Caco-2 (cell line): ENCODE data around the gene DLG3. TPM values are rescaled to one million over a fixed set of nuclear protein-coding genes. Genes with fewer than 3 reads are reported as not detected.

Source experiments
- BruUV-seq: library from RNA; stranded (reverse); fragments of 400-500 nt; replicated peaks from 2 replicates; lab custom pipeline; 2021; lab: Mats Ljungman, UMichigan
- CTCF ChIA-PET: fragments of 300-600 bp; sonication (Branson Sonifier 250); formaldehyde crosslinking; loops from one replicate; lab custom pipeline; 2022; ENCODE audit warnings: antibody characterized with exemption; lab: Charles Lee
- POLR2A ChIA-PET: fragments of 300-600 bp; sonication (Branson Sonifier 250); formaldehyde crosslinking; loops from one replicate; lab custom pipeline; 2022; ENCODE audit warnings: antibody characterized with exemption; lab: Charles Lee
- DNase-seq, 2 experiments: peaks; one replicate each; pipeline versions ENCODE4 v3.0.0 to v3.0.0-alpha.2; 2020 to 2022
- H3K27me3 ChIP-seq: replicated peaks from 2 replicates; pipeline ENCODE4 v1.6.0; 2011; ENCODE audit warnings: low read length; ENCODE audit not compliant: control insufficient read depth, insufficient read depth
- H3K36me3 ChIP-seq: 2 replicates; pipeline ENCODE4 v1.5.1; 2011; ENCODE audit warnings: low read length; ENCODE audit not compliant: control insufficient read depth, insufficient read depth
- H3K4me1 ChIP-seq: fragments of 250-450 bp; sonication (Bioruptor Pico); 2 replicates; pipeline ENCODE4 v1.5.1; 2020; ENCODE audit warnings: mild to moderate bottlenecking
- H3K4me3 ChIP-seq: 2 replicates; pipeline ENCODE4 v1.5.1; 2011; ENCODE audit warnings: low read depth, mild to moderate bottlenecking, control low read depth, low read length
- H3K9me3 ChIP-seq: fragments of 250-450 bp; sonication (Bioruptor Pico); 2 replicates; pipeline ENCODE4 v1.5.1; 2020; ENCODE audit warnings: mild to moderate bottlenecking, moderate library complexity
- H3K27ac Mint-ChIP-seq: one replicate; pipeline ENCODE4 v1.8.0; 2022; ENCODE audit warnings: mixed read lengths; ENCODE audit not compliant: unreplicated experiment
- H3K27me3 Mint-ChIP-seq: one replicate; pipeline ENCODE4 v1.8.0; 2022; ENCODE audit warnings: mixed read lengths; ENCODE audit not compliant: insufficient read depth, unreplicated experiment
- H3K36me3 Mint-ChIP-seq: one replicate; pipeline ENCODE4 v1.8.0; 2022; ENCODE audit warnings: mild to moderate bottlenecking, mixed read lengths; ENCODE audit not compliant: insufficient read depth, unreplicated experiment
- H3K4me1 Mint-ChIP-seq: one replicate; pipeline ENCODE4 v1.8.0; 2022; ENCODE audit warnings: low read depth, mixed read lengths; ENCODE audit not compliant: unreplicated experiment
- H3K4me3 Mint-ChIP-seq: one replicate; pipeline ENCODE4 v1.8.0; 2022; ENCODE audit warnings: mild to moderate bottlenecking, moderate library complexity, mixed read lengths; ENCODE audit not compliant: unreplicated experiment
- H3K9me3 Mint-ChIP-seq: one replicate; pipeline ENCODE4 v1.8.0; 2022; ENCODE audit warnings: mixed read lengths; ENCODE audit not compliant: unreplicated experiment
- intact Hi-C: fragments of 100-400 bp; cut with micrococcal nuclease; formaldehyde crosslinking; loops from one replicate; pipeline ENCODE4 v1.10.0; 2022; ENCODE audit not compliant: unreplicated experiment
- total RNA-seq: library from RNA; stranded (reverse); gene quantifications from 2 replicates; pipeline ENCODE4 v1.2.3, GENCODE V29; 2022
- TF ChIP-seq, protein P1 (sequence below), 2 experiments: fragments of 200-600 bp in 1 of 2; IDR thresholded peaks; 1 replicate in 1 of 2; 2 replicates in 1 of 2; pipeline versions ENCODE4 v1.5.1 to v1.8.0; 2011 to 2022; ENCODE audit warnings: antibody characterized with exemption in 1 of 2, control low read depth in 1 of 2, inconsistent platforms in 1 of 2, low read depth in 1 of 2, low read length in 1 of 2, mild to moderate bottlenecking in 1 of 2, moderate library complexity in 1 of 2; ENCODE audit not compliant: insufficient read depth in 1 of 2, severe bottlenecking in 1 of 2, unreplicated experiment in 1 of 2

Gene DLG3
- total RNA-seq, 1 experiment from 2014 or later = 58.5 TPM

DNA sequence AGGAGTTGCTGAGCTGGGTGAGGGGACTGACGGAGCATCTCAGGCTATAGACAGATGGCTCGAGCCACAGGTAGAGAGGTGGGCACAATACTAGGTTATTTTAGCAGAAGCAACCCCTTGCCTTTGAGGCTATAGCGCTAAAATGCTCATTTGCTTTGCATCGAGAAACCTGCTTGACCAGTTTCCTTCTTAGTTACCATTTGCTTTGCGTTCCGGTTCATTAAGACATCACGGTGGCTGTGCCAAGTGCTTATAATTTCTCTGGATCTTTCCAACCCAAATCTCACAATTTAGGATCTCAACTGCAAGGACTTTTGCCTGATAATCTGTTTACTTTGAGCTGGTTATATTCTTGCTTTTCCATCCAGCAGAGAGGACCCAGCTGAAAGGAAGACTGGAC lies 40.8 kb downstream of the DLG3 start:
- no peaks in the 10 kb centered on the region for H3K27me3 ChIP-seq
- no peaks in the 10 kb centered on the region for H3K27me3 Mint-ChIP-seq
- H3K4me3 Mint-ChIP-seq = no peak overlapping the region
- CTCF ChIA-PET = no interaction called here
- H3K36me3 Mint-ChIP-seq = peaks cover 52% of the 10 kb centered on the region
- no peaks in the 10 kb centered on the region for H3K9me3 ChIP-seq
- no peak overlapping the region for H3K27ac Mint-ChIP-seq
- H3K4me3 ChIP-seq = no peak overlapping the region
- no peak for DNase-seq
- POLR2A ChIA-PET = no interaction called here
- no peaks in the 10 kb centered on the region for H3K9me3 Mint-ChIP-seq
- TF ChIP-seq, protein P1, sequence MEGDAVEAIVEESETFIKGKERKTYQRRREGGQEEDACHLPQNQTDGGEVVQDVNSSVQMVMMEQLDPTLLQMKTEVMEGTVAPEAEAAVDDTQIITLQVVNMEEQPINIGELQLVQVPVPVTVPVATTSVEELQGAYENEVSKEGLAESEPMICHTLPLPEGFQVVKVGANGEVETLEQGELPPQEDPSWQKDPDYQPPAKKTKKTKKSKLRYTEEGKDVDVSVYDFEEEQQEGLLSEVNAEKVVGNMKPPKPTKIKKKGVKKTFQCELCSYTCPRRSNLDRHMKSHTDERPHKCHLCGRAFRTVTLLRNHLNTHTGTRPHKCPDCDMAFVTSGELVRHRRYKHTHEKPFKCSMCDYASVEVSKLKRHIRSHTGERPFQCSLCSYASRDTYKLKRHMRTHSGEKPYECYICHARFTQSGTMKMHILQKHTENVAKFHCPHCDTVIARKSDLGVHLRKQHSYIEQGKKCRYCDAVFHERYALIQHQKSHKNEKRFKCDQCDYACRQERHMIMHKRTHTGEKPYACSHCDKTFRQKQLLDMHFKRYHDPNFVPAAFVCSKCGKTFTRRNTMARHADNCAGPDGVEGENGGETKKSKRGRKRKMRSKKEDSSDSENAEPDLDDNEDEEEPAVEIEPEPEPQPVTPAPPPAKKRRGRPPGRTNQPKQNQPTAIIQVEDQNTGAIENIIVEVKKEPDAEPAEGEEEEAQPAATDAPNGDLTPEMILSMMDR (IDR thresholded peaks at IDR 0.05; ENCODE audit: insufficient read depth in 1 of 2, low read depth in 1 of 2, low read length in 1 of 2, severe bottlenecking in 1 of 2, unreplicated experiment in 1 of 2) = no peak
- no peaks in the 10 kb centered on the region; the same call in 1 of the 2 replicates for H3K36me3 ChIP-seq
- H3K4me1 Mint-ChIP-seq = peaks cover 14% of the 10 kb centered on the region
- intact Hi-C loops = no loop called here
- no TSS peak for BruUV-seq
- no peaks in the 10 kb centered on the region for H3K4me1 ChIP-seq

DNA sequence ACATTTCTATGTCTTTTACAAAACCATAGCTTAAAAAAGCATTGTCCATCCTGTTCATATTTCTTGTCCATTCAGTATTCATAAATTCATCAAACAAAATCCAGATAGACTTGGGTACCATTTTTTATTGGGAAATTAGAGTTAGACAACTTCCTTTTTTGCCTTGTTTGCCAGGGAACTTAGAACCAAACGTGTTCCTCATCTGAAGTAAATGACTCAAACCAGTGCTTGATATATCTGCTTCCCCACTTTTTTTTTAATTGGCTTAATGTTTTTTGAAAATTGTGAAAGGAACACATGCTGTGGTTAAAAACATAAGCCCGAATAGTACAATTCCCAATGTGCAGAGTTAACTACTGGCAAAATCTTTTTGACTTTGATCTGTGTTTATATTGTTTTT lies 44.2 kb downstream of the DLG3 start:
- no peaks in the 10 kb centered on the region for H3K4me1 ChIP-seq
- no peaks in the 10 kb centered on the region for H3K9me3 ChIP-seq
- H3K4me3 ChIP-seq = no peak overlapping the region
- BruUV-seq = no TSS peak
- H3K4me3 Mint-ChIP-seq = no peak overlapping the region
- no peaks in the 10 kb centered on the region for H3K27me3 ChIP-seq
- POLR2A ChIA-PET = no interaction called here
- CTCF ChIA-PET = no interaction called here
- H3K36me3 ChIP-seq = no peaks in the 10 kb centered on the region; the same call in 1 of the 2 replicates
- peaks cover 6% of the 10 kb centered on the region for H3K4me1 Mint-ChIP-seq
- H3K9me3 Mint-ChIP-seq = no peaks in the 10 kb centered on the region
- peaks cover 62% of the 10 kb centered on the region for H3K36me3 Mint-ChIP-seq
- no peak overlapping the region for H3K27ac Mint-ChIP-seq
- no peak for DNase-seq
- TF ChIP-seq, protein P1 (IDR thresholded peaks at IDR 0.05; ENCODE audit: insufficient read depth in 1 of 2, low read depth in 1 of 2, low read length in 1 of 2, severe bottlenecking in 1 of 2, unreplicated experiment in 1 of 2) = no peak
- no peaks in the 10 kb centered on the region for H3K27me3 Mint-ChIP-seq
- intact Hi-C loops = no loop called here

DNA sequence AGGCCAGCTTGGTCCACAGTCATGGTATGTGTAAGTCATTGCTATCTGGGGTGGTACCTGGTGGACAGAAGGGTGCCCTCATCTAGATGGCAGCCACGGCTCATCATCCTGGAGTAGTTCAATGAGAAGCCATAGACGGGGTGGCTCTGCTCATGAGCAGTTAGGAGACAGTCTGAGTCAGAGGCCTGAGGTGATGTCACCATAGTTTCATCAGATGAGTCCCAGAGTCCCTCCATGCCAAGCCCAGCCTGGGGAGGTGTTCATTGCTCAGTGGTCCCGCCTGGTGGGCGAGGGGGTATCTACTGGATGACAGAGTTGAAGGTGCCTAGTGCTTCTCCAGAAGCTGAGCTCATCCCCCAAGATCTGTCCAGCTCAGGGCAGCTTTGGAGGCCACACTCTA lies 49.8 kb downstream of the DLG3 start:
- H3K4me3 ChIP-seq = no peak overlapping the region
- Mint-ChIP-seq H3K4me3 (no peak overlapping the region), H3K27me3 (no peaks in the 10 kb centered on the region), H3K36me3 (peaks cover 56% of the 10 kb centered on the region), H3K27ac (no peak overlapping the region), H3K9me3 (no peaks in the 10 kb centered on the region), H3K4me1 (peaks cover 6% of the 10 kb centered on the region)
- ChIA-PET POLR2A (no interaction called here), CTCF (no interaction called here)
- intact Hi-C loops = no loop called here
- TF ChIP-seq, protein P1 (IDR thresholded peaks at IDR 0.05; ENCODE audit: insufficient read depth in 1 of 2, low read depth in 1 of 2, low read length in 1 of 2, severe bottlenecking in 1 of 2, unreplicated experiment in 1 of 2) = no peak
- BruUV-seq = no TSS peak
- DNase-seq = no peak
- no peaks in the 10 kb centered on the region for H3K9me3 ChIP-seq
- H3K4me1 ChIP-seq = no peaks in the 10 kb centered on the region
- H3K36me3 ChIP-seq = no peaks in the 10 kb centered on the region; the same call in 1 of the 2 replicates
- no peaks in the 10 kb centered on the region for H3K27me3 ChIP-seq
